Neural cell (in vitro differentiated cells): Measurements from ENCODE around the gene SIX5. TPM values are rescaled to one million over a fixed set of nuclear protein-coding genes. Genes with fewer than 3 reads are reported as not detected.
"Not testable (repeated sequence)": the region's sequence is repeated elsewhere in the genome, so short reads cannot be mapped to it uniquely, and the experiment has no call there.

Source experiments
- H2AFZ ChIP-seq: fragments of 200-600, 300-800 bp; sonication (generic), shearing (Covaris generic); 2 replicates; pipeline ENCODE4 v1.6.0; 2014; ENCODE audit warnings: low read depth, mild to moderate bottlenecking, antibody characterized with exemption, low read length, moderate library complexity
- H3F3A ChIP-seq: fragments of 200-600 bp; shearing (Covaris generic); 2 replicates; pipeline ENCODE4 v1.6.1; 2016; ENCODE audit warnings: mild to moderate bottlenecking, moderate library complexity, mixed read lengths, antibody characterized with exemption, low read length; ENCODE audit not compliant: insufficient read depth, poor library complexity, severe bottlenecking
- H3K27ac ChIP-seq: fragments of 200-600, 300-800 bp; sonication (generic), shearing (Covaris generic); 2 replicates; pipeline ENCODE4 v1.5.1; 2014; ENCODE audit warnings: mild to moderate bottlenecking, low read length, moderate library complexity
- H3K27me3 ChIP-seq: fragments of 300-800, 200-600 bp; sonication (generic), shearing (Covaris generic); 2 replicates; pipeline ENCODE4 v1.6.0; 2014; ENCODE audit warnings: mild to moderate bottlenecking, low read depth, low read length, moderate library complexity; ENCODE audit not compliant: insufficient read depth
- H3K36me3 ChIP-seq: fragments of 300-800, 200-600 bp; sonication (generic), shearing (Covaris generic); 2 replicates; pipeline ENCODE4 v1.5.1; 2014; ENCODE audit warnings: mild to moderate bottlenecking, antibody characterized with exemption, low read length, moderate library complexity; ENCODE audit not compliant: insufficient read depth
- H3K4me2 ChIP-seq: fragments of 300-800, 200-600 bp; sonication (generic), shearing (Covaris generic); 2 replicates; pipeline ENCODE4 v1.6.0; 2014; ENCODE audit warnings: mild to moderate bottlenecking, low read length
- H3K4me3 ChIP-seq: fragments of 300-800, 200-600 bp; sonication (generic), shearing (Covaris generic); 2 replicates; pipeline ENCODE4 v1.5.1; 2014; ENCODE audit warnings: mild to moderate bottlenecking, low read length, moderate library complexity
- H3K79me2 ChIP-seq: fragments of 200-600 bp; shearing (Covaris generic); replicated peaks from 2 replicates; pipeline ENCODE4 v1.6.0; 2014; ENCODE audit warnings: mild to moderate bottlenecking, low read length, moderate library complexity; ENCODE audit not compliant: insufficient read depth
- H3K9ac ChIP-seq: fragments of 300-800, 200-600 bp; sonication (generic), shearing (Covaris generic); 2 replicates; pipeline ENCODE4 v1.6.1; 2016; ENCODE audit warnings: mild to moderate bottlenecking, low read length, mixed read lengths
- H3K9me2 ChIP-seq: fragments of 200-600 bp; shearing (Covaris generic); 2 replicates; pipeline ENCODE4 v1.6.1; 2016; ENCODE audit warnings: mild to moderate bottlenecking, low read length, mixed read lengths; ENCODE audit not compliant: insufficient read depth
- H3K9me3 ChIP-seq: fragments of 200-600, 300-800 bp; sonication (generic), shearing (Covaris generic); 2 replicates; pipeline ENCODE4 v1.6.1; 2016; ENCODE audit warnings: mild to moderate bottlenecking, mixed run types, low read length, moderate library complexity, mixed read lengths
- H4K20me1 ChIP-seq: fragments of 200-600 bp; shearing (Covaris generic); 2 replicates; pipeline ENCODE4 v1.6.1; 2016; ENCODE audit warnings: mild to moderate bottlenecking, mixed run types; ENCODE audit not compliant: insufficient read depth
- EP300 ChIP-seq: fragments of 450-650 bp; conservative IDR thresholded peaks from 2 replicates; pipeline ENCODE4 v1.6.1; 2014; ENCODE audit warnings: antibody characterized with exemption, mild to moderate bottlenecking, moderate library complexity; ENCODE audit not compliant: poor library complexity, severe bottlenecking
- EZH2 ChIP-seq: fragments of 200-600, 300-800 bp; shearing (Covaris generic), sonication (generic); IDR thresholded peaks from 2 replicates; pipeline ENCODE4 v1.6.1; 2014; ENCODE audit warnings: antibody characterized with exemption, low read length, borderline replicate concordance, mild to moderate bottlenecking; ENCODE audit not compliant: insufficient read depth, poor library complexity, severe bottlenecking
- MXI1 ChIP-seq: fragments of 450-650 bp; conservative IDR thresholded peaks from 2 replicates; pipeline ENCODE4 v1.6.1; 2014; ENCODE audit warnings: antibody characterized with exemption, mild to moderate bottlenecking; ENCODE audit not compliant: poor library complexity, severe bottlenecking
- POLR2AphosphoS5 ChIP-seq: IDR thresholded peaks from 2 replicates; pipeline ENCODE4 v1.6.1; 2012
- RAD21 ChIP-seq: fragments of 450-650 bp; conservative IDR thresholded peaks from 2 replicates; pipeline ENCODE4 v1.6.1; 2014; ENCODE audit warnings: antibody characterized with exemption, mild to moderate bottlenecking, moderate library complexity
- SMC3 ChIP-seq: fragments of 450-650 bp; conservative IDR thresholded peaks from 2 replicates; pipeline ENCODE4 v1.6.1; 2014; ENCODE audit warnings: antibody characterized with exemption, mild to moderate bottlenecking, moderate library complexity; ENCODE audit not compliant: poor library complexity
- TAF1 ChIP-seq: IDR thresholded peaks from 2 replicates; pipeline ENCODE4 v1.6.1; 2012; ENCODE audit warnings: low read depth
- polyA plus RNA-seq: library from polyadenylated mRNA; depleted of rRNA; stranded (reverse); fragments of >200 nt; gene quantifications from 2 replicates; pipeline ENCODE4 v1.2.3, GENCODE V29; 2014
- TF ChIP-seq, protein P1 (sequence below): fragments of 450-650 bp; IDR thresholded peaks from 2 replicates; pipeline ENCODE4 v1.5.1; 2014; ENCODE audit warnings: antibody characterized with exemption, mild to moderate bottlenecking, moderate library complexity; ENCODE audit not compliant: poor library complexity, severe bottlenecking
- TF ChIP-seq, protein P2 (sequence below): IDR thresholded peaks from 2 replicates; pipeline ENCODE4 v1.6.1; 2012; ENCODE audit warnings: borderline replicate concordance

Gene SIX5
- polyA plus RNA-seq, 1 donor from 2014 or later, result not detected

DNA sequence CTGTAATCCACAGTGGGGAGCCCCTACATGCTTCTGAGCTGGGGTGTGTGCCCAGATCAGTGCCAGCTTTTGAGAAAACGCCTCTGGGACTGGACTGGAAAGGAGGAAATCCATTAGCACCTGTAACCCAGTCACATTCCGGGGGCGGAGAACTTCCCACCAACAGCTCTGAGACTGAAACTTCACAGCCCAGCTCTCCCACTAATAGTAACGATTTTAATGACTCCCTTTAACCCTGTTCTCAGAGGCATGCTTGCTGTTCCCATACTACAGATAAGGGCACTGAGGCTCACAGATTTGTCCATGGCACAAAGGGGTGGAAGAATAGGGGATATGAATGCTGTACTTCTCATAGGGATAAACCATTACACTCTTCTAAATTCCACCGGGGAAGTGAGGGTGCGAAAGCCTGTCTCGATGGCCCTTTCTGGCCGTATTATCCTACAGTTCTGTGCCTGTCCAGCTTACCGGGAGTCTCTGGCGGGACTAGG, 39.2 kb downstream of the SIX5 start:
- peaks cover 26% of the 10 kb centered on the region for H3K79me2 ChIP-seq
- H3K27me3 ChIP-seq, result no peaks in the 10 kb centered on the region
- H3F3A ChIP-seq, result no peaks in the 10 kb centered on the region
- peak overlapping the region; percentile 87 for H3K4me3 ChIP-seq
- H3K4me2 ChIP-seq, result peak overlapping the region; percentile 84
- no peaks in the 10 kb centered on the region for H3K9me3 ChIP-seq
- H3K9ac ChIP-seq, result peak overlapping the region; percentile 93
- no peaks in the 10 kb centered on the region for H4K20me1 ChIP-seq
- no peak for TF ChIP-seq POLR2AphosphoS5
- no peak for TF ChIP-seq RAD21
- TF ChIP-seq, protein P1, sequence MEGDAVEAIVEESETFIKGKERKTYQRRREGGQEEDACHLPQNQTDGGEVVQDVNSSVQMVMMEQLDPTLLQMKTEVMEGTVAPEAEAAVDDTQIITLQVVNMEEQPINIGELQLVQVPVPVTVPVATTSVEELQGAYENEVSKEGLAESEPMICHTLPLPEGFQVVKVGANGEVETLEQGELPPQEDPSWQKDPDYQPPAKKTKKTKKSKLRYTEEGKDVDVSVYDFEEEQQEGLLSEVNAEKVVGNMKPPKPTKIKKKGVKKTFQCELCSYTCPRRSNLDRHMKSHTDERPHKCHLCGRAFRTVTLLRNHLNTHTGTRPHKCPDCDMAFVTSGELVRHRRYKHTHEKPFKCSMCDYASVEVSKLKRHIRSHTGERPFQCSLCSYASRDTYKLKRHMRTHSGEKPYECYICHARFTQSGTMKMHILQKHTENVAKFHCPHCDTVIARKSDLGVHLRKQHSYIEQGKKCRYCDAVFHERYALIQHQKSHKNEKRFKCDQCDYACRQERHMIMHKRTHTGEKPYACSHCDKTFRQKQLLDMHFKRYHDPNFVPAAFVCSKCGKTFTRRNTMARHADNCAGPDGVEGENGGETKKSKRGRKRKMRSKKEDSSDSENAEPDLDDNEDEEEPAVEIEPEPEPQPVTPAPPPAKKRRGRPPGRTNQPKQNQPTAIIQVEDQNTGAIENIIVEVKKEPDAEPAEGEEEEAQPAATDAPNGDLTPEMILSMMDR, result no peak
- no peak for TF ChIP-seq EZH2
- TF ChIP-seq EP300, result no peak
- no peak for TF ChIP-seq SMC3
- TF ChIP-seq MXI1, result no peak
- no peak for TF ChIP-seq TAF1
- TF ChIP-seq, protein P2, sequence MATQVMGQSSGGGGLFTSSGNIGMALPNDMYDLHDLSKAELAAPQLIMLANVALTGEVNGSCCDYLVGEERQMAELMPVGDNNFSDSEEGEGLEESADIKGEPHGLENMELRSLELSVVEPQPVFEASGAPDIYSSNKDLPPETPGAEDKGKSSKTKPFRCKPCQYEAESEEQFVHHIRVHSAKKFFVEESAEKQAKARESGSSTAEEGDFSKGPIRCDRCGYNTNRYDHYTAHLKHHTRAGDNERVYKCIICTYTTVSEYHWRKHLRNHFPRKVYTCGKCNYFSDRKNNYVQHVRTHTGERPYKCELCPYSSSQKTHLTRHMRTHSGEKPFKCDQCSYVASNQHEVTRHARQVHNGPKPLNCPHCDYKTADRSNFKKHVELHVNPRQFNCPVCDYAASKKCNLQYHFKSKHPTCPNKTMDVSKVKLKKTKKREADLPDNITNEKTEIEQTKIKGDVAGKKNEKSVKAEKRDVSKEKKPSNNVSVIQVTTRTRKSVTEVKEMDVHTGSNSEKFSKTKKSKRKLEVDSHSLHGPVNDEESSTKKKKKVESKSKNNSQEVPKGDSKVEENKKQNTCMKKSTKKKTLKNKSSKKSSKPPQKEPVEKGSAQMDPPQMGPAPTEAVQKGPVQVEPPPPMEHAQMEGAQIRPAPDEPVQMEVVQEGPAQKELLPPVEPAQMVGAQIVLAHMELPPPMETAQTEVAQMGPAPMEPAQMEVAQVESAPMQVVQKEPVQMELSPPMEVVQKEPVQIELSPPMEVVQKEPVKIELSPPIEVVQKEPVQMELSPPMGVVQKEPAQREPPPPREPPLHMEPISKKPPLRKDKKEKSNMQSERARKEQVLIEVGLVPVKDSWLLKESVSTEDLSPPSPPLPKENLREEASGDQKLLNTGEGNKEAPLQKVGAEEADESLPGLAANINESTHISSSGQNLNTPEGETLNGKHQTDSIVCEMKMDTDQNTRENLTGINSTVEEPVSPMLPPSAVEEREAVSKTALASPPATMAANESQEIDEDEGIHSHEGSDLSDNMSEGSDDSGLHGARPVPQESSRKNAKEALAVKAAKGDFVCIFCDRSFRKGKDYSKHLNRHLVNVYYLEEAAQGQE, result no peak
- no peaks in the 10 kb centered on the region for H3K36me3 ChIP-seq
- peak overlapping the region; percentile 79 for H3K27ac ChIP-seq
- H2AFZ ChIP-seq, result peak overlapping the region; percentile 56
- no peaks in the 10 kb centered on the region for H3K9me2 ChIP-seq

DNA sequence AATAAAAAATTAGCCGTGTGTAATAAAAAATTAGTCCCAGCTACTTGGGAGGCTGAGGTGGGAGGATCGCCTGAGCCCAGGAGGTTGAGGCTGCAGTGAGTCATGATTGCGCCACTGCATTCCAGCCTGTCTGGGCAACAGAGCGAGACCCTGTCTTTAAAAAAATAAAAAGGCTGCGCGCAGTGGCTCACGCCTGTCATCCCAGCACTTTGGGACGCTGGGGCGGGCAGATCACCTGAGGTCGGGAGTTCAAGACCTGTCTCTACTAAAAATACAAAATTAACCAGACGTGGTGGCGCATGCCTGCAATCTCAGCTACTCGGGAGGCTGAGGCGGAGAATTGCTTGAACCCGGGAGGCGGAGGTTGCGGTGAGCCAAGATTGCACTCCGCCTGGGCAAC, 40.4 kb downstream of the SIX5 start:
- not testable (repeated sequence) for H3K9me3 ChIP-seq, H3F3A ChIP-seq, H3K36me3 ChIP-seq, H3K4me2 ChIP-seq, H3K27ac ChIP-seq, H3K9ac ChIP-seq, H2AFZ ChIP-seq, H3K9me2 ChIP-seq, H3K4me3 ChIP-seq, H4K20me1 ChIP-seq, H3K27me3 ChIP-seq
- peaks cover 26% of the 10 kb centered on the region for H3K79me2 ChIP-seq

- not testable (repeated sequence) for H3K4me3 ChIP-seq, H3K27me3 ChIP-seq, H4K20me1 ChIP-seq, H3K9ac ChIP-seq, H2AFZ ChIP-seq, H3F3A ChIP-seq, H3K4me2 ChIP-seq, H3K27ac ChIP-seq, H3K36me3 ChIP-seq, H3K9me2 ChIP-seq, H3K9me3 ChIP-seq
- H3K79me2 ChIP-seq, result peaks cover 33% of the 10 kb centered on the region
Observed at GRCh38 chr19:45720065-45720464, 49.0 kb downstream of the SIX5 start.
